SK-N-SH (cell line): Measurements from ENCODE around the gene NFIX. TPM values are rescaled to one million over a fixed set of nuclear protein-coding genes. Genes with fewer than 3 reads are reported as not detected.

Source experiments
- CTCF ChIA-PET: fragments of 300-600, 350-600 bp; formaldehyde crosslinking; extraction: SDS; loops from one replicate; lab custom pipeline; 2021; lab: Yijun Ruan, JAX
- POLR2A ChIA-PET: fragments of 350-600 bp; sonication (Branson Sonifier 250); formaldehyde crosslinking; extraction: SDS; loops from one replicate; lab custom pipeline; 2020; ENCODE audit warnings: antibody characterized with exemption, inconsistent platforms; lab: Yijun Ruan, JAX
- DNase-seq: peaks from one replicate; pipeline ENCODE4 v3.0.0; 2012
- H2AFZ ChIP-seq: fragments of 200-600 bp; sonication (generic); 2 replicates; pipeline ENCODE4 v1.8.1; 2016; ENCODE audit warnings: antibody characterized with exemption, mild to moderate bottlenecking, low read depth
- H3F3A ChIP-seq: fragments of 200-600 bp; sonication (generic); replicated peaks from 2 replicates; pipeline ENCODE3; 2016; ENCODE audit warnings: antibody characterized with exemption, mild to moderate bottlenecking; ENCODE audit not compliant: insufficient read depth
- H3K27ac ChIP-seq, 2 experiments: fragments of 200-500 bp in 1 of 2; fragments of 200-600 bp in 1 of 2; sonication (Bioruptor generic) in 1 of 2; sonication (generic), shearing (Covaris generic) in 1 of 2; 2 replicates each; pipeline versions ENCODE4 v1.5.1 to v1.6.1; 2014 to 2016; ENCODE audit warnings: low read depth in 2 of 2, inconsistent platforms in 1 of 2, low read length in 1 of 2, mild to moderate bottlenecking in 1 of 2, mixed read lengths in 1 of 2
- H3K27me3 ChIP-seq: fragments of 200-600 bp; sonication (generic), shearing (Covaris generic); 2 replicates; pipeline ENCODE4 v1.6.1; 2016; ENCODE audit warnings: mixed run types; ENCODE audit not compliant: insufficient read depth
- H3K36me3 ChIP-seq, 2 experiments: fragments of 200-500 bp in 1 of 2; fragments of 200-600 bp in 1 of 2; sonication (Bioruptor generic) in 1 of 2; sonication (generic) in 1 of 2; replicated peaks in 1 of 2; 2 replicates each; pipeline versions ENCODE3 to v1.5.1; 2014 to 2016; ENCODE audit warnings: low read length in 1 of 2, mild to moderate bottlenecking in 1 of 2; ENCODE audit not compliant: insufficient read depth in 2 of 2, control insufficient read depth in 1 of 2
- H3K4me1 ChIP-seq, 2 experiments: fragments of 200-500 bp in 1 of 2; fragments of 200-600 bp in 1 of 2; sonication (Bioruptor generic) in 1 of 2; sonication (generic), shearing (Covaris generic) in 1 of 2; 2 replicates each; pipeline versions ENCODE4 v1.5.1 to v1.6.1; 2014 to 2016; ENCODE audit warnings: low read depth in 1 of 2, low read length in 1 of 2, mixed run types in 1 of 2; ENCODE audit not compliant: insufficient read depth in 2 of 2, control insufficient read depth in 1 of 2
- H3K4me2 ChIP-seq: fragments of 200-600 bp; sonication (generic), shearing (Covaris generic); 2 replicates; pipeline ENCODE4 v1.6.1; 2017; ENCODE audit warnings: mixed run types
- H3K4me3 ChIP-seq, 2 experiments: fragments of 200-500 bp in 1 of 2; fragments of 200-600 bp in 1 of 2; sonication (Bioruptor generic) in 1 of 2; sonication (generic), shearing (Covaris generic) in 1 of 2; 2 replicates each; pipeline versions ENCODE4 v1.5.1 to v1.8.1; 2014 to 2016; ENCODE audit warnings: low read depth in 2 of 2, inconsistent platforms in 1 of 2, low read length in 1 of 2, mild to moderate bottlenecking in 1 of 2, mixed read lengths in 1 of 2, moderate library complexity in 1 of 2
- H3K79me2 ChIP-seq: fragments of 200-600 bp; sonication (generic); 2 replicates; pipeline ENCODE4 v1.8.1; 2017; ENCODE audit warnings: mild to moderate bottlenecking; ENCODE audit not compliant: insufficient read depth
- H3K9ac ChIP-seq: fragments of 200-600 bp; sonication (generic); 2 replicates; pipeline ENCODE4 v1.6.1; 2017; ENCODE audit warnings: mixed run types
- H3K9me2 ChIP-seq: fragments of 200-600 bp; sonication (generic); 2 replicates; pipeline ENCODE4 v1.6.1; 2017; ENCODE audit warnings: mixed run types
- H3K9me3 ChIP-seq: fragments of 200-600 bp; sonication (generic); 2 replicates; pipeline ENCODE4 v1.6.1; 2017; ENCODE audit warnings: mixed run types, mild to moderate bottlenecking, moderate library complexity
- H4K20me1 ChIP-seq: fragments of 200-600 bp; sonication (generic); 2 replicates; pipeline ENCODE4 v1.6.1; 2017; ENCODE audit warnings: mild to moderate bottlenecking, mixed run types; ENCODE audit not compliant: insufficient read depth
- CHD2 ChIP-seq: fragments of 150-350 bp; IDR thresholded peaks from 2 replicates; pipeline ENCODE4 v1.6.1; 2018; ENCODE audit warnings: low read length; ENCODE audit not compliant: partially characterized antibody
- ELF1 ChIP-seq: IDR thresholded peaks from 2 replicates; pipeline ENCODE4 v1.4.0; 2012
- FOSL2 ChIP-seq: IDR thresholded peaks from 2 replicates; pipeline ENCODE4 v1.4.0; 2012; ENCODE audit warnings: low read depth, mild to moderate bottlenecking, moderate library complexity, borderline replicate concordance
- FOXM1 ChIP-seq: IDR thresholded peaks from 2 replicates; pipeline ENCODE4 v1.4.0; 2012; ENCODE audit warnings: low read depth, mild to moderate bottlenecking
- GABPA ChIP-seq: IDR thresholded peaks from 2 replicates; pipeline ENCODE4 v1.4.0; 2012; ENCODE audit warnings: low read depth, mild to moderate bottlenecking
- IRF3 ChIP-seq: fragments of 150-350 bp; IDR thresholded peaks from 2 replicates; pipeline ENCODE4 v1.6.1; 2016; ENCODE audit warnings: mild to moderate bottlenecking, low read depth, low read length
- JUND ChIP-seq: IDR thresholded peaks from 2 replicates; pipeline ENCODE4 v1.4.0; 2012
- MXI1 ChIP-seq: IDR thresholded peaks from 2 replicates; pipeline ENCODE4 v1.6.1; 2012; ENCODE audit warnings: mild to moderate bottlenecking, low read depth, low read length, improper control_type of control experiment
- NFIC ChIP-seq: IDR thresholded peaks from 2 replicates; pipeline ENCODE4 v1.4.0; 2012; ENCODE audit warnings: borderline replicate concordance
- NRF1 ChIP-seq: IDR thresholded peaks from 2 replicates; pipeline ENCODE4 v1.6.1; 2012; ENCODE audit warnings: low read depth, mild to moderate bottlenecking, low read length
- PBX3 ChIP-seq: IDR thresholded peaks from 2 replicates; pipeline ENCODE4; 2012
- POLR2AphosphoS5 ChIP-seq: IDR thresholded peaks from 2 replicates; pipeline ENCODE4 v1.6.1; 2012; ENCODE audit warnings: low read depth, low read length
- RCOR1 ChIP-seq: fragments of 150-350 bp; IDR thresholded peaks from 2 replicates; pipeline ENCODE4 v1.6.1; 2017; ENCODE audit warnings: antibody characterized with exemption, low read length
- RFX5 ChIP-seq: IDR thresholded peaks from 2 replicates; pipeline ENCODE4 v1.6.1; 2012; ENCODE audit warnings: mild to moderate bottlenecking, improper control_type of control experiment, low read length
- RXRA ChIP-seq: IDR thresholded peaks from 2 replicates; pipeline ENCODE4 v1.4.0; 2012; ENCODE audit warnings: low read depth, mild to moderate bottlenecking, borderline replicate concordance
- TCF12 ChIP-seq: IDR thresholded peaks from 2 replicates; pipeline ENCODE4 v1.4.0; 2012
- TEAD4 ChIP-seq: IDR thresholded peaks from 2 replicates; pipeline ENCODE4 v1.4.0; 2012; ENCODE audit warnings: mild to moderate bottlenecking, borderline replicate concordance; ENCODE audit not compliant: insufficient read depth
- USF1 ChIP-seq: IDR thresholded peaks from 2 replicates; pipeline ENCODE4 v1.4.0; 2012; ENCODE audit warnings: low read depth, borderline replicate concordance
- ZBTB33 ChIP-seq: IDR thresholded peaks from 2 replicates; pipeline ENCODE4 v1.4.0; 2012; ENCODE audit warnings: low read depth, borderline replicate concordance
- WGBS: methylation state at CpG from one replicate; pipeline ENCODE4 v1.1.6; 2017; ENCODE audit warnings: low lambda C conversion rate; 5-methylcytosine and 5-hydroxymethylcytosine counted together
- polyA plus RNA-seq, 3 experiments: library from polyadenylated mRNA; depleted of rRNA; stranded (reverse); fragments of >200 nt; gene quantifications; 2 replicates each; pipeline ENCODE4 v1.2.3, GENCODE V29; 2012

NFIX gene
- polyA plus RNA-seq, 1 of the 3 experiments (the other 2 are of a cell fraction): 14.8 TPM

- Histone ChIP-seq H3K9me2 (no peaks in the 10 kb centered on the region), H3K4me2 (no peak overlapping the region), H3K9me3 (no peaks in the 10 kb centered on the region), H3K9ac (no peak overlapping the region), H2AFZ (no peak overlapping the region), H4K20me1 (no peaks in the 10 kb centered on the region), H3K27ac (no peak overlapping the region), H3K79me2 (peaks cover 12% of the 10 kb centered on the region; the same call in 1 of the 2 replicates), H3K27me3 (no peaks in the 10 kb centered on the region), H3K36me3 (peaks cover 0 to 16% of the 10 kb centered on the region in 2 experiments), H3K4me1 (peaks cover 0 to 52% of the 10 kb centered on the region in 2 experiments; a peak in 3 of 4 replicates), H3F3A (no peaks in the 10 kb centered on the region), H3K4me3 (no peak overlapping the region)
- 87% methylated on average over 51 of the region's 69 CpGs for WGBS
- TF ChIP-seq RXRA: no peak
- no peak for TF ChIP-seq PBX3
- no peak for TF ChIP-seq ZBTB33
- no peak for DNase-seq
- POLR2A ChIA-PET: interaction anchor here (1.0 kb wide), 1 partner anchor 120 kb away, joined by 3 read pairs; no protein-coding TSS in a partner anchor
- CTCF ChIA-PET: interaction anchor here (9.2 kb wide), 2 partner anchors 30 to 123 kb away, joined by 506 to 603 read pairs; partner anchors contain the start of gene DAND5
Measured at GRCh38 chr19:13097463-13098258, 102.4 kb downstream of the NFIX start.

- no peak overlapping the region for H3K4me3 ChIP-seq
- ChIA-PET POLR2A (no interaction called here), CTCF (no interaction called here)
- H3K9me3 ChIP-seq: no peaks in the 10 kb centered on the region
- no peak overlapping the region for H2AFZ ChIP-seq
- H3K27me3 ChIP-seq: no peaks in the 10 kb centered on the region
- no peak overlapping the region for H3K4me2 ChIP-seq
- no peaks in the 10 kb centered on the region for H3K9me2 ChIP-seq
- 94% methylated on average over 50 of the region's 58 CpGs for WGBS
- peaks cover 0 to 16% of the 10 kb centered on the region in 2 experiments for H3K36me3 ChIP-seq
- peaks cover 5% of the 10 kb centered on the region for H3F3A ChIP-seq
- H3K9ac ChIP-seq: no peak overlapping the region
- peaks cover 12% of the 10 kb centered on the region; the same call in 1 of the 2 replicates for H3K79me2 ChIP-seq
- no peak for DNase-seq
- no peak overlapping the region for H3K27ac ChIP-seq
- H4K20me1 ChIP-seq: no peaks in the 10 kb centered on the region
- H3K4me1 ChIP-seq: peaks cover 0 to 52% of the 10 kb centered on the region in 2 experiments
- TF ChIP-seq RXRA (no peak), FOSL2 (no peak), NFIC (no peak), NRF1 (no peak), IRF3 (no peak), ELF1 (no peak), GABPA (no peak), RCOR1 (no peak), PBX3 (no peak), RFX5 (no peak), FOXM1 (no peak), USF1 (no peak), CHD2 (no peak), JUND (no peak), TEAD4 (no peak), TCF12 (no peak), MXI1 (no peak), POLR2AphosphoS5 (no peak)
Measured at GRCh38 chr19:13098277-13099072, 103.2 kb downstream of the NFIX start.
